GM12865 (cell line): ENCODE results near the gene SPTLC1.
"Not testable (repeated sequence)": the region's sequence is repeated elsewhere in the genome, so short reads cannot be mapped to it uniquely, and the experiment has no call there.

ENCODE experiments used
- DNase-seq: peaks from one replicate; pipeline ENCODE4 v3.0.0; 2010; ENCODE audit warnings: low read depth
- H3K4me3 ChIP-seq: 2 replicates; pipeline ENCODE4 v1.5.1; 2011; ENCODE audit warnings: mild to moderate bottlenecking, low read depth, low read length, control low read depth
- TF ChIP-seq, protein P1 (sequence below): IDR thresholded peaks from 2 replicates; pipeline ENCODE4 v1.5.1; 2011; ENCODE audit warnings: low read length, control low read depth, low read depth, inconsistent platforms; ENCODE audit not compliant: insufficient read depth; ENCODE audit errors: missing control alignments

Gene SPTLC1

DNA sequence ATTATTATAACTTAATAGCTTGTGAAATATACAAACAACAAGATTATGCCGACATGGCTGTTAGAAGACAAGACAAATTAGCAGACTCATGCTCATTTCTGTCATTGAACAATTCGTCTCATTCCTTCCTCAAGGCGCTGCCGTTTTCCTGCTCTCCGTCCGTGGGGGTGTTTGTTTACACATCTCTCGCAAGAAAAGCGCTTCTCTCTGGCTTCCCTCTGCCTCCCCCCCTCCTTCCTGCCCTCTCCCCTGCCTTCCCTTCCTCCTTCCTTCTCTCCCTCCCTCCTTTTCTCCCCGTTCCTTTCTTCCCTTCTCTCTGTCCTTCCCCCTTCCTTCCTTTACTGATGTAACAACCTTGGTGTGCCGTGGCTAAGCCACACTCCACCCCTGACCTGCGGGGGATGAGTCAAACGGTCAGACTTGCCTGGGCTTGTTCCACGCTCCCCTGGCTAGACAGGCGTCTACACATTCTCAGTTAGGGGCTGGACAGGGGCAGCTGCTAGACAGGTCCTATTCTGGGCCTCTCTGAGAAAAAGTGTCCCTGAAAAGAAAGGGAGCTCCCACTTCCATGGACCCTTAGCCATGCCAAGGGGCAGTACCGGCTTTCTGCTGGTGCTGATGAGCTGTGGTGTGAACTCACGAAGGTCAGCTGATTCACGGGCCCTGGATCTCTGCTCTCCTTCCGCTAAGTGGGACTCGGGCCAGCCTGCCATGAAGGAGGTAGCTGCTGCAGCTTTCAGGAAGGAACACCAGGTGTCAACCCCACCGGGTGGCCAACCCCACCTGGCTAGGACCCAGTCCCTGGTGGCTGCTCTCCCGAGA is 32.0 kb upstream of the SPTLC1 start:
- H3K4me3 ChIP-seq: peak overlapping the region; percentile 21; the same call in 1 of the 2 replicates
- TF ChIP-seq, protein P1, sequence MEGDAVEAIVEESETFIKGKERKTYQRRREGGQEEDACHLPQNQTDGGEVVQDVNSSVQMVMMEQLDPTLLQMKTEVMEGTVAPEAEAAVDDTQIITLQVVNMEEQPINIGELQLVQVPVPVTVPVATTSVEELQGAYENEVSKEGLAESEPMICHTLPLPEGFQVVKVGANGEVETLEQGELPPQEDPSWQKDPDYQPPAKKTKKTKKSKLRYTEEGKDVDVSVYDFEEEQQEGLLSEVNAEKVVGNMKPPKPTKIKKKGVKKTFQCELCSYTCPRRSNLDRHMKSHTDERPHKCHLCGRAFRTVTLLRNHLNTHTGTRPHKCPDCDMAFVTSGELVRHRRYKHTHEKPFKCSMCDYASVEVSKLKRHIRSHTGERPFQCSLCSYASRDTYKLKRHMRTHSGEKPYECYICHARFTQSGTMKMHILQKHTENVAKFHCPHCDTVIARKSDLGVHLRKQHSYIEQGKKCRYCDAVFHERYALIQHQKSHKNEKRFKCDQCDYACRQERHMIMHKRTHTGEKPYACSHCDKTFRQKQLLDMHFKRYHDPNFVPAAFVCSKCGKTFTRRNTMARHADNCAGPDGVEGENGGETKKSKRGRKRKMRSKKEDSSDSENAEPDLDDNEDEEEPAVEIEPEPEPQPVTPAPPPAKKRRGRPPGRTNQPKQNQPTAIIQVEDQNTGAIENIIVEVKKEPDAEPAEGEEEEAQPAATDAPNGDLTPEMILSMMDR: no peak
- DNase-seq: peak; percentile 70

DNA sequence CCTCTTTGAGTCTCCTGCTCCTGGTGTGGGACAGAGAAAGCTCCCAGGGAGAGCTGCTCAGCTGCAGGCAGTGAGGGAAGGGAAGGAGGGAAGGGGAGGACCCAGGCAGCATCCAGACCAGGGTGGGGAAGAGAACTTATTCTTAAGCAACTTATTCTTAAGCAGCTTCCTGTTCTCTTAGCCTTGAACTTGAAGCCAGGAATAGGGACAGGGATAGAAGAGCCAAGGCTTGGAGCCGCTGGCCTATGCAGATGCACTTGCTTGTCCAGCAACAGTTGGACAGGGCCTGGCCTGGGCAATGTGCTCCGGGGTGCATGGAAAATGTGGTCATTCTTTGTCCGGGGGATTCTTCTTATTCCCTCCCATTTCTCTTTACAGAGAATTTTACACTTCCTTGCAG is 31.4 kb upstream of the SPTLC1 start:
- TF ChIP-seq, protein P1: no peak

DNA sequence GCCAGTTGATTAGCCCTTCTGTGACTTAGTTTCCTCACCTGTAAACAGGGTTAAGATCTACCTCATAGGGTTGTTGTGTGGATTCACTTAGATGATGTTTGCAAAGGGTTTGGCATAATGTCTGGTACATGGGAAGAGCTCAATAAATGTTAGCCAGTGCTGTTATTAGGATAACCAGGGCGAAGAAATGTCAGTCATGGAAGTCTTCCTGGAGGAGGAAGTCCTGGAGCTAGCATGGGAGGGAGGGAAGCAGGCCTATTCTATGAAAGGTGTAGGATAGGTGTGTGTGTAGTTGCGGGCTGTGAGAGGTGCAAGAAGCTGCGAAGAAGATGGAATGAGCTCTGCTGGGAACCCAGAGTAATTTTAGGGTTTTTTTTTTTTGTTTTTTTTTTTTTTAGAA is 30.6 kb upstream of the SPTLC1 start:
- not testable (repeated sequence) for DNase-seq, H3K4me3 ChIP-seq

More for the DNA sequence above, 31.4 kb upstream of the SPTLC1 start:
- H3K4me3 ChIP-seq: no peak overlapping the region
- no peak for DNase-seq

DNA sequence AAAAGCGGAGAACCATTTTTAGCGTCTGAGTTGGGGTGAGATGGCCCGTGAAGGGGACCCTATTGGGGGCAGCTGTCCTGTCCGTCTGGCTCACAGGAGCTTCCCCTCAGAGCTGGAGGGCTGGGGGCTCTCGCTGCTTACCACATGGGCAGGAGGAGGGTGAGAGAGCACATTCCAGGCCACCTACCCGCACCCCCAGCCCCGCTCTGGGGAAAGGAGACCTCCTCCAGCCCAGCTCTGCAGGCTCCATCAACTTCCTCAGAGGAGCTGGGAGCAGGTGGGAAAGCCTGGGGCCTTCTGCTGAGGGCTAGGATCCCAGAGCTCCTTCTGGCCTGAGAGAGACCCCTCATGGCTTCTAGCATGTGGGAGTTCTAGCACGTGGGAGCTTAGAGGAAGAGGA is 27.1 kb upstream of the SPTLC1 start:
- TF ChIP-seq, protein P1: no peak
- no peak for DNase-seq
- no peak overlapping the region for H3K4me3 ChIP-seq

DNA sequence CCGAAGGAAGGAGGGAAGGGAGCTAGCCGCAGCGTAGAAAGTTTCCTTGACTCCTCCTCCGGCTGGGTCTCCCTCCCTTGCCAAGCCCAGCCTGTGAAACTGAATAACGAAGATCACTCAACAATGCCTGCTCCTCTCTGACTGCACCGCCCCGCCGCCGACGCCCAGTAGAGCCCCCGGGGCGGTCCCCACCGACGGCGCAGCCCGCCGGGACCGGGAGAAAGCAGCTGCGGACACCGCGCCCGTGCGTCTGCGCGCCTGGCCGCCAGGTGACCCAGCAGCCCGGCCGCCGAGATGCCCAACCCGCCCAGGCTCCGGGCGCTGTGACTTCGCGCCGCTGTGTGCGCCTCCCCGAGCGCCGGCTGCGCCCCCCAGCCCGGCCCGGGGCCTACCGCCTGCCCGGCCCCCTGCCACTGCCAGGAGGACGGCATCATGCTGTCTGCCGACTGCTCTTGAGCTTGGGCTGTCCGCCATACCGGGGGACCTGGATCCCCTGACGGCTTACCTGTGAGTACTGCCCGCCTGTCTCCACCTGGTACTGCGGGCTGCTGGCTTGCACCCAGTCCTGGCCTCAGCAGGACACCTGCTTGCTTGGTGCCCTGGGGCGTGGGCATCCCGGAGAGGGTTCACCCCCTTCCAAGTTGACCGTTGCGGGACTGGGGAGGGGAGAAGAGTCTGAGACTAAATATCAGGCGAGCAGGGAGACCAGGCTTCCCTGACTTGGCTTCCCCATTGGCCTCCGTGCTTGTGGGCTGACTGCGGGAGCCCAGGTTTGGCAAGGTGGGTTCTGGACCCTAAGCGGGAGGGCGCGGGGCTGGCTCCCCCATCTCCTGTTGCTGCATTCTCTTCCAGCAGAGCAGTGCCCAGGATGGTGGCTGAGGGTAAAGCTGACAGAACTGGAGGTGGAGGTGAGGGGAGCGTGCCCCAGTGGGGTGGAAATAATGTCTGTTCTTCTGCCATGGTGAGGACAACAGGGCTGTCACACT is 26.2 kb upstream of the SPTLC1 start:
- TF ChIP-seq, protein P1: no peak
- H3K4me3 ChIP-seq: no peak overlapping the region
- no peak for DNase-seq

DNA sequence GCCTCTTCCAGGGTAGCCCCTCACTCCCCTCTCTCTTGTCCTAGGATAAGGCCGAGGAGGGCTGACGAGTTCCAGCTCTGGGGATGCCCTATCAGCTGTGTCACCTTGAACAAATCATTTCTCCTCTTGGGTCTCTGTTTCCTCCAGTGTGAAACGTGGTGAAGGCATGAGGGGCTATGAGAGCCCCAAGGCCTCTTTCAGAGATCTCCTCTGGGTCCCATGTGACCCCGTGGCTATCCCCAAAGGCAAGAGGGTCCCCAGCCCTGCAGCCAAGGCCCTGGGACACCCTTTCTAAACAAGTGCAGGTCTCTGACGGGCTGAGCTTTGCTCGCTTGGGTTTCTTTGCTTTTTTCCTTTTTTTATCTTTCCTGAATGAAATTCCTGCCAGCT is 25.5 kb upstream of the SPTLC1 start:
- no peak for DNase-seq
- H3K4me3 ChIP-seq: no peak overlapping the region
- TF ChIP-seq, protein P1: no peak
